ENCODE data around the gene GALNT13.

GALNT13 gene

GRCh38 chr2:154481336-154481735, 609.6 kb downstream of the GALNT13 start:
- no peak for DNase-seq (ENCODE audit: low spot score)

- DNase-seq (ENCODE audit: low spot score), result no peak
Observed at GRCh38 chr2:154484338-154485099, 612.8 kb downstream of the GALNT13 start.

- DNase-seq (ENCODE audit: low spot score), result no peak
Observed at GRCh38 chr2:154488801-154489200, 617.1 kb downstream of the GALNT13 start.

- DNase-seq (ENCODE audit: low spot score), result no peak
Observed at GRCh38 chr2:154489266-154489858, 617.6 kb downstream of the GALNT13 start.

- DNase-seq (ENCODE audit: low spot score), result no peak
Observed at GRCh38 chr2:154490530-154490929, 618.8 kb downstream of the GALNT13 start.

GRCh38 chr2:154495455-154495868, 623.7 kb downstream of the GALNT13 start:
- no peak for DNase-seq (ENCODE audit: low spot score)

- no peak for DNase-seq (ENCODE audit: low spot score)
Observed at GRCh38 chr2:154497019-154497418, 625.3 kb downstream of the GALNT13 start.
